ENCODE data around the gene RHD. TPM values are rescaled to one million over a fixed set of nuclear protein-coding genes. Genes with fewer than 3 reads are reported as not detected.
"Not testable (repeated sequence)": the region's sequence is repeated elsewhere in the genome, so short reads cannot be mapped to it uniquely, and the experiment has no call there.

Gene RHD
- under 1 TPM in 1 of 2 donors, not detected in 1; 0.09 TPM for total RNA-seq
- long read RNA-seq = 0 reads

DNA sequence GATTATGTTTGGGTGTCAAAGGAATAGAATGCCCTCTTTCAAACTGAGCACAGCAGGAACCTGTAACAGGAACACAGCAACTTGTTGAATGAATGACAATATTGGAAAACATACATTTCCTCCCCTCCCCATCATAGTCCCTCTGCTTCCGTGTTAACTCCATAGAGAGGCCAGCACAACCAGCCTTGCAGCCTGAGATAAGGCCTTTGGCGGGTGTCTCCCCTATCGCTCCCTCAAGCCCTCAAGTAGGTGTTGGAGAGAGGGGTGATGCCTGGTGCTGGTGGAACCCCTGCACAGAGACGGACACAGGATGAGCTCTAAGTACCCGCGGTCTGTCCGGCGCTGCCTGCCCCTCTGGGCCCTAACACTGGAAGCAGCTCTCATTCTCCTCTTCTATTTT is at the start of gene RHD:
TSS of gene RHD (plus strand) at position 272 of the 400 bp plus-strand sequence. CDS start at position 311, 39 bp downstream.
- intact Hi-C loops (cut with DNase I); ATAC-seq; DNase-seq: not testable (repeated sequence)

DNA sequence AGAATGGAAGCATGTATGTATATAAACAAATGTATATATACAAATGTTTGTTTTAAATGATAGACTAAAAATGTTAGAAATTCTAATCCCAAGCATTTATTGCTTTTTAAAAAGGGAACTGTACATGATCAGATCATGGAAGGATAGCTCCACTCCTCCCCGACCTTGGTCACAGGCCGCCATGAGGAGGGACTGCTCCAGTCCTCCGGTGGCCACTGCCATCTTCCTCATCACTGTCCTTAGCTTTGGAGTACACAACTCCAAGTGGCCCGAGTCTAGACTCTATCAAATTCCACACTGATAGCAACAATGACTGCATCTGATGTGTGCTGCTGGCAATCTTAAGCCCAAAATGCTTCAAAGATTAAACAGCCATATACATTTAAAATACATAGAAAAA is 49.7 kb upstream of the RHD start:
- intact Hi-C loops (cut with DNase I) = loop anchor here (10.0 kb wide), 1 partner anchor 548 kb away; no protein-coding TSS in a partner anchor
- no peak for ATAC-seq
- DNase-seq = no peak

- ATAC-seq (peak in 1 of 2 donors; percentile 26), DNase-seq (no peak)
- intact Hi-C loops (cut with DNase I) = loop anchor here (10.0 kb wide), 1 partner anchor 549 kb away; no protein-coding TSS in a partner anchor
These were observed 48.8 kb upstream of the RHD start for GRCh38 chr1:25223471-25223870.

GRCh38 chr1:25232027-25232865 is 40.1 kb upstream of the RHD start, which contains the start of gene SYF2:
Gene SYF2, minus strand, starts transcription at chr1:25232502. Its CDS starts 35 bp downstream, at chr1:25232467.
- ATAC-seq (peak; percentile 96), DNase-seq (peak; percentile 95)
- intact Hi-C loops (cut with DNase I) = loop anchor here in 1 of 2 donors (10.0 kb wide), 1 partner anchor 487 kb away; the partner anchor contains the start of gene CLIC4

DNA sequence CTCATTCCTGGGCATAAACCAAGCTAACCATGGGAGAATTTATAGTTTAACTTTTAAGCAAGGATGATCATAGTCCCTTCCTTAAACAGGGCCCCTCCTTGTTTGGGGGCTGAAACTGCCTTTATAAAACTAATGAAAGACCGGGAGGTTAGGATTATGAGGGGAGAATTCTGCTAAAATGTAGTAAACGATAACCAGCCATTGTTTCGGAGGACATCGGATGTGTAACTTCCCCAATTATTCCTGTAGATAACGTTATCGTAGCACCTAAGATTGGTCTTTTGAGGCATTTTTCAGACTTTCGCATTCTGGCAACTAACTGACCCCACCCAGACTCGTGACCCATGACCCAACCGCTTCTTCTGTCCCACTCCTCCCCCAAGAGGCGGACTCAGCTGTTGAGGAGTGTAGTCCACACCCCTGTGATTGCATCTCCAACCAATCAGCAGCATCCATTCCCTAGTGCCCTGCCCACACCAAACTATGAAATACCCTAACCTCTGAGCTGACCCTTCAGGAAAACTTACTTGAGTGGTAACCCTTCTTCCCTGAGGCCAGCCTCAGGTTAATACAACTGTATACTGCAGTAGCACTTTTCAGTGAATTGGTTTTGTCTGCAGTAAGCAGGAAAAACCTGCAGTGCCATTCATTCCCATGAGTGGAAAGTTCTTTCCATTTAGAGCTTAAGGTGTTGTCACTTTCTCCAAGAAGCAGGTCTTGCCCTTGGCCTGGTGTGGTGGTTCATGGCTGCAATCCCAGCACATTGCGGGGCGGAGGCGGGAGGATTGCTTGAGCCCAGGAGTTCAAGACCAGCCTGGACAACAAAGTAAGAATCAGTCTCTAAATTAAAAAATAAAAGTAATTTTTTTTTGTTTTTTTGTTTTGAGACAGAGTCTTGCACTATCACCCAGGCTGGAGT is 39.2 kb upstream of the RHD start:
- DNase-seq (peak; percentile 90), ATAC-seq (peak; percentile 92 to 95)
- intact Hi-C loops (cut with DNase I) = loop anchor here in 1 of 2 donors (10.0 kb wide), 1 partner anchor 488 kb away; the partner anchor contains the start of gene CLIC4

DNA sequence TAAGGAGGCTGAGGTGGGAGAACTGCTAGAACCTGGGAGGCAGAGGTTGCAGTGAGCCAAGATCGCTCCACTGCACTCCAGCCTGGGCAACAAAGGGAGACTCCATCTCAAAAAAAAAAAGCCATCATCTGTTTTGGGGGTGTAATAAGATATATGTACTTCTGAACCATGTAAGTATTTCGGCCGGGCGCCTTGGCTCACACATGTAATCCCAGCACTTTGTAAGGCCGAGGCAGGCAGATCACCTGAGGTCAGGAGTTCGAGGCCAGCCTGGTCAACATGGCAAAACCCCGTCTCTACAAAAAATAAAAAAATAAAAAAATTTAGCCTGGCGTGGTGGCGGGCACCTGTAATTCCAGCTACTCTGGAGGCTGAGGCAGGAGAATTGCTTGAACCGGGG is 36.9 kb upstream of the RHD start:
- ATAC-seq, DNase-seq: not testable (repeated sequence)
- intact Hi-C loops (cut with DNase I) = loop anchor here in 1 of 2 donors (10.0 kb wide), 1 partner anchor 491 kb away; the partner anchor contains the start of gene CLIC4

GRCh38 chr1:25236261-25236660 is 36.0 kb upstream of the RHD start:
- intact Hi-C loops (cut with DNase I) = loop anchor here in 1 of 2 donors (10.0 kb wide), 1 partner anchor 491 kb away; the partner anchor contains the start of gene CLIC4
- not testable (repeated sequence) for ATAC-seq, DNase-seq

DNA sequence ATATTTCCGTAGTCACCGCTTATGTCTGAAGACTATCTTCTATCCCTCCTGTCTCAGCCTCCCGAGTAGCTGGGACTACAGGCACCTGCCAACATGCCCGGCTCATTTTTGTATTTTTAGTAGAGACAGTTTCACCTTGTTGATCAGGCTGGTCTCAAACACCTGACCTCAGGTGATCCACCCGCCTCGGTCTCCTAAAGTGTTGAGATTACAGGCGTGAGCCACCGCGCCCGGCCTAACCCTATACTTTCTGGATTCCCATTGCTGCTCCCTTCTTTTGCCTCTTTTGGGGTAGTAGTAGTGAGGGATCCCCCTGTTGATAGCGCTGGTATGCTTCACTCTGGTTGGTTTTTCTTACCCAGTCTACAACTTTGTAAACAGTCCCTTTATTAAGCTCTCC is 34.3 kb upstream of the RHD start:
- ATAC-seq (no peak), DNase-seq (no peak)
- intact Hi-C loops (cut with DNase I) = loop anchor here in 1 of 2 donors (10.0 kb wide), 1 partner anchor 493 kb away; the partner anchor contains the start of gene CLIC4

DNA sequence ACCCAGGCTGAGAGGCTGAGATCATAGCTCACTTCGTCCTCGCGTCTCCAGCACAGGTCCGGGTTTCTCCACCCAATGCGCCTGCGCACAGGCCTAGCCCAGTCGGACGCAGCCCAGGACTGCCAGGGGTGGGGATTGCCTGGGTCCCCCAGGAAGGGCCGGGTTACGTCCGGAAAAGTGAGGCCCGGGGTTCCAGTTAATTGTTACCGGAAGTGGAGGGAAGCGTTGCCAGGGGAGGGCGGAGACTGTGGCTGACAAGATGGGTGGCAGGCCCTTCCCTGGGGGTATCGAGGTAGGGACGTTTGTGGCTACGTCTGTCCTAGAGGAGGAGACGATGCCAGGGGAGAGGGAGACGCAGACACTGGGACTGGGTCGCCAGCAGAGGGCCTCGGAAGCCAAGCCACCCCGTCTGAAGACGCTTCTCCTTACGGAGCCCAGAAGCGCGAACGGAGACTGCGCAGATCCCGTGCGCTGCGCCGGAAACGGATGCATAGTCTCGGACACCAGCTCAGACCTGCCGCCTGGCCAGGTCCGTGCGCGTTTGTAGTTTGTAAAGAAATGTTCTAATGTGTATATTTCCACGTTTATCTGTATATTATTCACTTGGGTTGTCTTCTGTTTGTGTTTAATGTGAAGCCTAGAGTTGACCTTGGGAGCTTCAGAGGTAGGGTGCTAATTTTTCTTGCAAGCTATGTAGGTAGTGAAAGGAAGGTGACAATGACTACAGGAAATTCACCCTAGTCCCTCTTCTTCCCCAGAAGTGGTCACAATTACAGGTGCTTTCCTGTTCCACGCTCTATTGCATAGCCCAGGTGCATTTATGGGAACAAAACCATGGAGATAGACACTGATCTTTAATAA is 32.4 kb upstream of the RHD start:
- ATAC-seq = peak; percentile 93 to 94

GRCh38 chr1:25243907-25244306 is 28.4 kb upstream of the RHD start:
- intact Hi-C loops (cut with DNase I) = no loop called here
- ATAC-seq = no peak

More for the DNA sequence above, 32.4 kb upstream of the RHD start:
- peak; percentile 93 for DNase-seq
- intact Hi-C loops (cut with DNase I) = loop anchor here in 1 of 2 donors (10.0 kb wide), 1 partner anchor 495 kb away; the partner anchor contains the start of gene CLIC4

GRCh38 chr1:25245393-25245792 is 26.9 kb upstream of the RHD start:
- DNase-seq = no peak
- intact Hi-C loops (cut with DNase I) = no loop called here
- ATAC-seq = no peak

More at GRCh38 chr1:25243907-25244306, 28.4 kb upstream of the RHD start:
- DNase-seq = no peak

DNA sequence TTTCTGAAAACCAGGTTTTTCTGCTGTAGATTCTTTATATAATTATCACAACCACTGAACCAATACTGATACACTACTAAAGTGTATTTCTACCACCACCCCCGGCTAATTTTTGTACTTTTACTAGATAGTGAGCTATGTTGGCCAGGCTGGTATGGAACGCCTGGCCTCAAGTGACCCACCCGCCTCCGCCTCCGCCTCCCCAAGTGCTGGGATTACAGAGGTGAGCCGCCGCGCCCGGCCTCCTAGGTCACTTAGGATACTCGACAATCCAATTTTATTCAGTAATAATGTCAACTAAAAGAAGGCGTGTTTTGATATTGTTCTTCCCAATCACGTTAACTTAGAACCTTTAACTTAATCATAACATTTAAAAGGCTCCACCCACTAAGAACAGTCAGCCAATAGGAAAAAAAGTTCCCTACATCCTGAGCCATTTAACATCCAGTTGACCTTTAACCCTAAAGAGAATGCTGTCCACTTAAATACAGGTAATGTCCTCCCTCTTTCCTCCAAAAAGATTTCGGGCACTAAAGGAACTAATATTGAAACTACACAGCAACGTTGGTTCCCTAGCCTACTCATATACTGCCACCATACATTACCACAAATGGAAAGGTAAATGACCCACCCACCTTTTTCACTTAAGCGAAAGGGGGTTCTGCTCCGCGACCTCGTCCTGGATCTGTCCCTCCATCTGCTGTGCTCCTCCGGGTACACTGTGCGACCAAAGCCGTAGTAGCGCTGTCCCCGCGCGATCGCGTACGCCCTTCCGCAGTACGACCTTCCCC is 26.3 kb upstream of the RHD start:
- ATAC-seq = peak; percentile 1 to 2
- intact Hi-C loops (cut with DNase I) = no loop called here
- DNase-seq = peak; percentile 35

GRCh38 chr1:25246600-25247023 is 25.7 kb upstream of the RHD start:
- DNase-seq (no peak), ATAC-seq (peak; percentile 1 to 2)
- intact Hi-C loops (cut with DNase I) = no loop called here

DNA sequence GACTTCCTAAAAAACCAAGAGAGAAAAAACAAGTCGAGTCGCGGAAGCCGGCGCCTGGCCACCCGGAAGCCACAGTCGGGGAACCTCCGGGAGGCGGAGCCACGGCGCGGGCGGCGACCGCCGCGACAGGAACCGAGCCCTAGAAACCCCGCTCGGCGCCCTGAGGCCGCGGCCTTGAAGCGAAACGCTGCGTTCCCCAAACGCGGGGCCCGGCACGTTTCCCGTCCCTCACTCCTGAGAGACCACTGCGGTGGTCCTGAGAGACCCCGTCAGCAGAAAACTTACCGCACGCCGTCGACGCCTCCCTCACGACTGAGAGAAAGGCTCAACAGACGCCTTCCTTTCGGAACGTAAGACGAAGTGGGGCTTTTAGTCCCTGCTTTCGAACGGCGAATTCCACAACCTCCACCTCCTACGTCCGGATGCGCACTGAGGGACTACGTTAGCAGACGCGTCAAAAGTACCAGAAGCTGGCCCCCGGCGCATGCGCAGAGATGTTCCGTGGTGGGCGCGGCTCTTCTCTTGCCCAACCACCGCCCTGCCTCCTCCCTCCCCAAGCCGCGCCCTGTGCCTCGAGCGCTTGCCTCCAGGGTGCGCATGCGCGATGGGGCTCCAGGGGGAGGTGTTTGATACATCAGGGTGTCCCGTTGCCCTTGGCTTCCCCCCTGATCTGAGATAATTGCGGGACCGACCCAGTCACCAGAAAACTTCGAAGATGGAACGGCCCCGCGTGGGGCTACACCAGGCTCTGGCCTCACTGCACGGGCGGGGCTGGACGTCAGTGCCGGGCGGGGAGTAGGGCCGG is 25.1 kb upstream of the RHD start, which contains the start of gene RSRP1:
TSS of gene RSRP1 (minus strand) at position 431 of the 805 bp plus-strand sequence. CDS start 491 bp downstream, outside the sequence.
- ATAC-seq = peak; percentile 92 to 96
- peak; percentile 100 for DNase-seq
- intact Hi-C loops (cut with DNase I) = no loop called here

DNA sequence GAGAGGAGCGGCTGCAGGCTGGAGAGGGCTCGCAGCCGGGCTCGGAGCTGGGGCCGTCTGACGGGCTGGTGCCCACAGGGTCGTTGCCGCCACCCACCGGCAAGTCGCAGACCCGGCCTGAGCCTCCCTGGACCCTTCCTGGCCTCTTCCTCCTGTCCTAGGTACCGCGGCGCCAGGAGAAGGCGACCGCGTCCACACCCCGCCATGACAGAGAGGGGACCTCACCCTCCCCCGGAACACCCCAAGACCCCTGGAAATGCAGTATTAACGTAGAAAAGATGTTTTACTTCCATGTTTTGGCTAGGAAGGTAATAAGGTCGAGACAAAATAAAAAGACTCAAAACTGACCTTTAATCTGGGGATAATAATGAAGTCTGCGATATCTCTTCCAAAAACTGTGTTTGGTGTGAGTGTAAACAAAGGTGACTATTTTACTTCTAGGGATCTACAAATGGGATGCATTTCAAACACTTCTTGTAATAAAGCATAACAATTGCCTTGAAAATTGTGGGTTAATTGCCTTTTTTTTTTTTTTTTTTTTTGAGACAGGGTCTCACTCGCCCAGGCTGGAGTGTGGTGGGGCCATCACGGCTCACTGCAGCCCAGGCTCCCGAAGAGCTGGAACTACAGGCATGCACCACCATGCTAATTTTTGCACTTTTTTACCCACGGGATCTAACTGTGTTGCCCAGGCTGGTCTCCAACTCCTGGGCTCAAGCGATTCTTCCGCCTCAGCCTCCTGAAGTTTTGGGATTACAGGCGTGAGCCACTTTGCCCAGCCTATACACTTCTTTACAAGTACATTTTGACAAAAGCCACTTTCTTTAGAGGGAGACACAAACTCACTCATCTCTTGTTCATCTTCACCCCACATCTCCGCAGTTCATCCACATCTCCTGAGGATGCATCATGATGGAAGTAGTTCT is 24.2 kb upstream of the RHD start:
- DNase-seq (no peak), ATAC-seq (no peak)
- intact Hi-C loops (cut with DNase I) = no loop called here

Data from left cardiac atrium (tissue), 4 donors.